ENCODE measurements around the gene FSTL4.

FSTL4 gene

GRCh38 chr5:133508845-133509741 is 103.2 kb downstream of the FSTL4 start:
- peaks cover 17% of the 10 kb centered on the region for H3K4me1 ChIP-seq
- no peak for TF ChIP-seq Cebpa-rat (IDR thresholded peaks at IDR 0.05)
- peak overlapping the region; percentile 23; the same call in 1 of the 2 replicates for H3K27ac ChIP-seq
- no peaks in the 10 kb centered on the region for H3K9me3 ChIP-seq
- H3K27me3 ChIP-seq: no peaks in the 10 kb centered on the region
- H3K36me3 ChIP-seq: no peaks in the 10 kb centered on the region
- no peak overlapping the region for H3K9ac ChIP-seq
- H3K4me2 ChIP-seq: peak overlapping the region; percentile 48
- no peaks in the 10 kb centered on the region for H4K20me1 ChIP-seq
- H3K4me3 ChIP-seq: no peak overlapping the region

- no peak overlapping the region for H3K9ac ChIP-seq
- H3K27ac ChIP-seq: no peak overlapping the region
These were observed 104.0 kb downstream of the FSTL4 start for GRCh38 chr5:133508331-133508730.

GRCh38 chr5:133506181-133506580 is 106.2 kb downstream of the FSTL4 start:
- Histone ChIP-seq H4K20me1 (no peaks in the 10 kb centered on the region), H3K36me3 (no peaks in the 10 kb centered on the region), H3K9me3 (no peaks in the 10 kb centered on the region), H3K4me2 (no peak overlapping the region), H3K9ac (no peak overlapping the region), H3K4me3 (no peak overlapping the region), H3K27me3 (no peaks in the 10 kb centered on the region), H3K4me1 (peaks cover 17% of the 10 kb centered on the region), H3K27ac (no peak overlapping the region)
- TF ChIP-seq Cebpa-rat (IDR thresholded peaks at IDR 0.05): no peak

More at GRCh38 chr5:133508331-133508730, 104.0 kb downstream of the FSTL4 start:
- Histone ChIP-seq H3K4me3 (no peak overlapping the region), H3K4me1 (peaks cover 17% of the 10 kb centered on the region), H3K27me3 (no peaks in the 10 kb centered on the region), H3K36me3 (no peaks in the 10 kb centered on the region), H3K9me3 (no peaks in the 10 kb centered on the region), H4K20me1 (no peaks in the 10 kb centered on the region), H3K4me2 (no peak overlapping the region)
- TF ChIP-seq Cebpa-rat (IDR thresholded peaks at IDR 0.05): no peak

- no peak overlapping the region for H3K27ac ChIP-seq
- no peaks in the 10 kb centered on the region for H3K4me1 ChIP-seq
- H4K20me1 ChIP-seq: no peaks in the 10 kb centered on the region
- no peaks in the 10 kb centered on the region for H3K36me3 ChIP-seq
- no peak overlapping the region for H3K9ac ChIP-seq
- no peak for TF ChIP-seq Cebpa-rat (IDR thresholded peaks at IDR 0.05)
- H3K4me3 ChIP-seq: no peak overlapping the region
- no peak overlapping the region for H3K4me2 ChIP-seq
- H3K27me3 ChIP-seq: no peaks in the 10 kb centered on the region
- H3K9me3 ChIP-seq: no peaks in the 10 kb centered on the region
These were observed 108.8 kb downstream of the FSTL4 start for GRCh38 chr5:133503511-133503910.

- H3K36me3 ChIP-seq: no peaks in the 10 kb centered on the region
- no peak overlapping the region for H3K4me3 ChIP-seq
- TF ChIP-seq Cebpa-rat (IDR thresholded peaks at IDR 0.05): no peak
- H3K27me3 ChIP-seq: no peaks in the 10 kb centered on the region
- H4K20me1 ChIP-seq: no peaks in the 10 kb centered on the region
- no peak overlapping the region for H3K9ac ChIP-seq
- no peaks in the 10 kb centered on the region for H3K9me3 ChIP-seq
- no peak overlapping the region for H3K4me2 ChIP-seq
- no peaks in the 10 kb centered on the region for H3K4me1 ChIP-seq
- no peak overlapping the region for H3K27ac ChIP-seq
These were observed 112.4 kb downstream of the FSTL4 start for GRCh38 chr5:133499895-133500294.

GRCh38 chr5:133497608-133498348 is 114.6 kb downstream of the FSTL4 start:
- no peaks in the 10 kb centered on the region for H3K9me3 ChIP-seq
- no peaks in the 10 kb centered on the region for H3K27me3 ChIP-seq
- no peak overlapping the region for H3K4me2 ChIP-seq
- no peak overlapping the region for H3K9ac ChIP-seq
- no peak overlapping the region for H3K27ac ChIP-seq
- no peaks in the 10 kb centered on the region for H4K20me1 ChIP-seq
- H3K4me3 ChIP-seq: no peak overlapping the region
- H3K4me1 ChIP-seq: no peaks in the 10 kb centered on the region
- no peaks in the 10 kb centered on the region for H3K36me3 ChIP-seq
- no peak for TF ChIP-seq Cebpa-rat (IDR thresholded peaks at IDR 0.05)

- Histone ChIP-seq H3K4me3 (no peak overlapping the region), H3K36me3 (no peaks in the 10 kb centered on the region), H3K4me1 (no peaks in the 10 kb centered on the region), H3K9me3 (no peaks in the 10 kb centered on the region), H3K27me3 (no peaks in the 10 kb centered on the region), H4K20me1 (no peaks in the 10 kb centered on the region), H3K27ac (no peak overlapping the region), H3K4me2 (no peak overlapping the region), H3K9ac (no peak overlapping the region)
- TF ChIP-seq Cebpa-rat (IDR thresholded peaks at IDR 0.05): no peak
These were observed 115.7 kb downstream of the FSTL4 start for GRCh38 chr5:133496631-133497030.

- Histone ChIP-seq H3K9me3 (no peaks in the 10 kb centered on the region), H3K4me2 (no peak overlapping the region), H3K9ac (no peak overlapping the region), H3K4me1 (no peaks in the 10 kb centered on the region), H3K27me3 (no peaks in the 10 kb centered on the region), H3K4me3 (no peak overlapping the region), H3K36me3 (no peaks in the 10 kb centered on the region), H4K20me1 (no peaks in the 10 kb centered on the region), H3K27ac (no peak overlapping the region)
- no peak for TF ChIP-seq Cebpa-rat (IDR thresholded peaks at IDR 0.05)
These were observed 117.5 kb downstream of the FSTL4 start for GRCh38 chr5:133494923-133495246.

GRCh38 chr5:133494232-133494922 is 118.0 kb downstream of the FSTL4 start:
- H4K20me1 ChIP-seq: no peaks in the 10 kb centered on the region
- no peak overlapping the region for H3K27ac ChIP-seq
- H3K4me3 ChIP-seq: no peak overlapping the region
- no peaks in the 10 kb centered on the region for H3K27me3 ChIP-seq
- H3K4me2 ChIP-seq: no peak overlapping the region
- no peaks in the 10 kb centered on the region for H3K9me3 ChIP-seq
- H3K9ac ChIP-seq: no peak overlapping the region
- H3K36me3 ChIP-seq: no peaks in the 10 kb centered on the region
- H3K4me1 ChIP-seq: no peaks in the 10 kb centered on the region
- no peak for TF ChIP-seq Cebpa-rat (IDR thresholded peaks at IDR 0.05)

- Histone ChIP-seq H3K27ac (no peak overlapping the region), H3K27me3 (no peaks in the 10 kb centered on the region), H3K4me1 (peaks cover 7% of the 10 kb centered on the region; the same call in 1 of the 2 replicates), H3K9ac (no peak overlapping the region), H3K36me3 (no peaks in the 10 kb centered on the region), H3K4me3 (no peak overlapping the region), H3K4me2 (no peak overlapping the region), H3K9me3 (no peaks in the 10 kb centered on the region), H4K20me1 (no peaks in the 10 kb centered on the region)
- no peak for TF ChIP-seq Cebpa-rat (IDR thresholded peaks at IDR 0.05)
These were observed 122.7 kb downstream of the FSTL4 start for GRCh38 chr5:133489632-133490031.
